ENCODE measurements around the gene EIF5A2. TPM values are rescaled to one million over a fixed set of nuclear protein-coding genes. Genes with fewer than 3 reads are reported as not detected.

EIF5A2 gene
- polyA plus RNA-seq, 1 donor from 2014 or later: 0.94 TPM

DNA sequence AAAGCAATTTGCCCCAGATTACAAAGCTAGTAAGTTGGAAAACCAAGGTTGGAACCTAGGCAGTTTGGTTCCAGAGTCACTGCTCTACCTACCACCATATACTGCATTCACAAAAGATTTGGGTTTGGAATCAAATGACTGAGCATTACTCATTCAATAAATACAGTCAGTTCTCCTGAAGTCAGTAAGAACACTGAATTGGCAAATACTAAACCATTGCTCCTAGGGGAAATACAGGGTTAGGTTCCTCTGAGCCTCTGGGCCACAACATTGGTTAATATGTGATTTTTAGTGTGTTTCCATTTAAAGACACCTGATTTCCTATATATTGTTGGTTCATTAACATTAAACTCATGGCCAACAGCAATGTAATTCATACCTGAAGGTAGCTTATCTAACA is 2.1 kb upstream of the EIF5A2 start:
- H3K9me2 ChIP-seq (ENCODE audit: insufficient read depth, low read length): no peaks in the 10 kb centered on the region
- no peak overlapping the region for H3K27ac ChIP-seq (ENCODE audit: low read length)
- H3K36me3 ChIP-seq (ENCODE audit: insufficient read depth, low read length): no peaks in the 10 kb centered on the region
- no peak overlapping the region for H2AFZ ChIP-seq (ENCODE audit: low read depth, low read length)
- no peaks in the 10 kb centered on the region for H4K20me1 ChIP-seq (ENCODE audit: insufficient read depth)
- TF ChIP-seq SMC3 (conservative IDR thresholded peaks at IDR 0.05; ENCODE audit: poor library complexity) (no peak), MXI1 (conservative IDR thresholded peaks at IDR 0.05; ENCODE audit: poor library complexity, severe bottlenecking) (no peak), EP300 (conservative IDR thresholded peaks at IDR 0.05; ENCODE audit: poor library complexity, severe bottlenecking) (no peak), RAD21 (conservative IDR thresholded peaks at IDR 0.05) (no peak), POLR2AphosphoS5 (IDR thresholded peaks at IDR 0.05) (no peak), EZH2 (IDR thresholded peaks at IDR 0.05; ENCODE audit: borderline replicate concordance, insufficient read depth, low read length, poor library complexity, severe bottlenecking) (no peak), TAF1 (IDR thresholded peaks at IDR 0.05; ENCODE audit: low read depth) (no peak)
- TF ChIP-seq, protein P1, sequence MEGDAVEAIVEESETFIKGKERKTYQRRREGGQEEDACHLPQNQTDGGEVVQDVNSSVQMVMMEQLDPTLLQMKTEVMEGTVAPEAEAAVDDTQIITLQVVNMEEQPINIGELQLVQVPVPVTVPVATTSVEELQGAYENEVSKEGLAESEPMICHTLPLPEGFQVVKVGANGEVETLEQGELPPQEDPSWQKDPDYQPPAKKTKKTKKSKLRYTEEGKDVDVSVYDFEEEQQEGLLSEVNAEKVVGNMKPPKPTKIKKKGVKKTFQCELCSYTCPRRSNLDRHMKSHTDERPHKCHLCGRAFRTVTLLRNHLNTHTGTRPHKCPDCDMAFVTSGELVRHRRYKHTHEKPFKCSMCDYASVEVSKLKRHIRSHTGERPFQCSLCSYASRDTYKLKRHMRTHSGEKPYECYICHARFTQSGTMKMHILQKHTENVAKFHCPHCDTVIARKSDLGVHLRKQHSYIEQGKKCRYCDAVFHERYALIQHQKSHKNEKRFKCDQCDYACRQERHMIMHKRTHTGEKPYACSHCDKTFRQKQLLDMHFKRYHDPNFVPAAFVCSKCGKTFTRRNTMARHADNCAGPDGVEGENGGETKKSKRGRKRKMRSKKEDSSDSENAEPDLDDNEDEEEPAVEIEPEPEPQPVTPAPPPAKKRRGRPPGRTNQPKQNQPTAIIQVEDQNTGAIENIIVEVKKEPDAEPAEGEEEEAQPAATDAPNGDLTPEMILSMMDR (IDR thresholded peaks at IDR 0.05; ENCODE audit: poor library complexity, severe bottlenecking): no peak
- TF ChIP-seq, protein P2, sequence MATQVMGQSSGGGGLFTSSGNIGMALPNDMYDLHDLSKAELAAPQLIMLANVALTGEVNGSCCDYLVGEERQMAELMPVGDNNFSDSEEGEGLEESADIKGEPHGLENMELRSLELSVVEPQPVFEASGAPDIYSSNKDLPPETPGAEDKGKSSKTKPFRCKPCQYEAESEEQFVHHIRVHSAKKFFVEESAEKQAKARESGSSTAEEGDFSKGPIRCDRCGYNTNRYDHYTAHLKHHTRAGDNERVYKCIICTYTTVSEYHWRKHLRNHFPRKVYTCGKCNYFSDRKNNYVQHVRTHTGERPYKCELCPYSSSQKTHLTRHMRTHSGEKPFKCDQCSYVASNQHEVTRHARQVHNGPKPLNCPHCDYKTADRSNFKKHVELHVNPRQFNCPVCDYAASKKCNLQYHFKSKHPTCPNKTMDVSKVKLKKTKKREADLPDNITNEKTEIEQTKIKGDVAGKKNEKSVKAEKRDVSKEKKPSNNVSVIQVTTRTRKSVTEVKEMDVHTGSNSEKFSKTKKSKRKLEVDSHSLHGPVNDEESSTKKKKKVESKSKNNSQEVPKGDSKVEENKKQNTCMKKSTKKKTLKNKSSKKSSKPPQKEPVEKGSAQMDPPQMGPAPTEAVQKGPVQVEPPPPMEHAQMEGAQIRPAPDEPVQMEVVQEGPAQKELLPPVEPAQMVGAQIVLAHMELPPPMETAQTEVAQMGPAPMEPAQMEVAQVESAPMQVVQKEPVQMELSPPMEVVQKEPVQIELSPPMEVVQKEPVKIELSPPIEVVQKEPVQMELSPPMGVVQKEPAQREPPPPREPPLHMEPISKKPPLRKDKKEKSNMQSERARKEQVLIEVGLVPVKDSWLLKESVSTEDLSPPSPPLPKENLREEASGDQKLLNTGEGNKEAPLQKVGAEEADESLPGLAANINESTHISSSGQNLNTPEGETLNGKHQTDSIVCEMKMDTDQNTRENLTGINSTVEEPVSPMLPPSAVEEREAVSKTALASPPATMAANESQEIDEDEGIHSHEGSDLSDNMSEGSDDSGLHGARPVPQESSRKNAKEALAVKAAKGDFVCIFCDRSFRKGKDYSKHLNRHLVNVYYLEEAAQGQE (IDR thresholded peaks at IDR 0.05; ENCODE audit: borderline replicate concordance): no peak
- H3F3A ChIP-seq (ENCODE audit: insufficient read depth, low read length, poor library complexity, severe bottlenecking): no peaks in the 10 kb centered on the region
- H3K9me3 ChIP-seq (ENCODE audit: low read length): peaks cover 4% of the 10 kb centered on the region
- H3K4me3 ChIP-seq (ENCODE audit: low read length): no peak overlapping the region
- H3K79me2 ChIP-seq (replicated peaks; ENCODE audit: insufficient read depth, low read length): no peaks in the 10 kb centered on the region
- no peak overlapping the region for H3K4me2 ChIP-seq (ENCODE audit: low read length)
- H3K27me3 ChIP-seq (ENCODE audit: insufficient read depth, low read depth, low read length): peaks cover 11% of the 10 kb centered on the region
- no peak overlapping the region for H3K9ac ChIP-seq (ENCODE audit: low read length)

DNA sequence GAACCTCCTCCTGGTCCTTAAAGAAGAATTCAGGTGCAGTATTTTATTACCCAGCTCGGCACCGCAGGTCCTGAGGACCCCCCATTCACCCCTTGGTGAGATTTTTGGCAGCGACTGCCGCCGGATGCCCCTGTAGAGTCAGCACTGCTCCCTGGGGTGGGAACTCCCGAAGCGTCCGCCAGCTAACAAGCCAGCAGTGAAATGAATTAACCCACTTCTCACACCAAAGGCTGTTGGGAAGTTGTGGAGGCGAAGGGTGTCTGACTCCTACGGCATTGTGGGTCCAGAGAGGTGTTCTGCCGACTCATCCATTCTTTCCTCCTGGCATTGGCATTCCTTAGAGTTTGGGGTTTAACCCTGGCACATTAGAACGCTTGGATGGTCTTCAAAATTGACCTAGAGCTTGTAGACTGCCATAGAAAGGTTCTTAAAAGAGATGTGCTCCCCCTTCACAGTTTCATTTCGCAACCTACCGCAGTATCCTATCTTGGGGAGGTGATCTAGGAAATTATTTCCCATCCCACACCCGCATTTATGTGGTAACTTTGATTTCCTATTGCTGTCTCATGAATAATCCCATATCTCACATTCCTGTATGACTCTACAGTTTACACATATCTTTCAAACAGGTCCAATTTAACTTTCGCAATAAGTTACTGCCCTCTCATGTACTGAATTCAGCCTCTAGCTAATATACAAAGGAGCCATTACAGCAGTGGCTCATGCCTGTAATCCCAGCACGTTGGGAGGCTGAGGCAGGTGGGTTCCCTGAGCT is 879 bp upstream of the EIF5A2 start:
- no peak overlapping the region for H2AFZ ChIP-seq (ENCODE audit: low read depth, low read length)
- TF ChIP-seq POLR2AphosphoS5 (IDR thresholded peaks at IDR 0.05): no peak
- TF ChIP-seq EP300 (conservative IDR thresholded peaks at IDR 0.05; ENCODE audit: poor library complexity, severe bottlenecking): no peak
- no peak for TF ChIP-seq SMC3 (conservative IDR thresholded peaks at IDR 0.05; ENCODE audit: poor library complexity)
- TF ChIP-seq, protein P1 (IDR thresholded peaks at IDR 0.05; ENCODE audit: poor library complexity, severe bottlenecking): no peak
- TF ChIP-seq RAD21 (conservative IDR thresholded peaks at IDR 0.05): no peak
- TF ChIP-seq, protein P2 (IDR thresholded peaks at IDR 0.05; ENCODE audit: borderline replicate concordance): no peak
- no peak for TF ChIP-seq EZH2 (IDR thresholded peaks at IDR 0.05; ENCODE audit: borderline replicate concordance, insufficient read depth, low read length, poor library complexity, severe bottlenecking)
- no peak for TF ChIP-seq MXI1 (conservative IDR thresholded peaks at IDR 0.05; ENCODE audit: poor library complexity, severe bottlenecking)
- TF ChIP-seq TAF1 (IDR thresholded peaks at IDR 0.05; ENCODE audit: low read depth): no peak
- no peak overlapping the region for H3K4me2 ChIP-seq (ENCODE audit: low read length)

More for the DNA sequence above, 879 bp upstream of the EIF5A2 start:
- Histone ChIP-seq H3K9ac (ENCODE audit: low read length) (no peak overlapping the region), H4K20me1 (ENCODE audit: insufficient read depth) (no peaks in the 10 kb centered on the region), H3K9me2 (ENCODE audit: insufficient read depth, low read length) (no peaks in the 10 kb centered on the region), H3F3A (ENCODE audit: insufficient read depth, low read length, poor library complexity, severe bottlenecking) (no peaks in the 10 kb centered on the region), H3K4me3 (ENCODE audit: low read length) (peak overlapping the region; percentile 84), H3K36me3 (ENCODE audit: insufficient read depth, low read length) (no peaks in the 10 kb centered on the region), H3K79me2 (replicated peaks; ENCODE audit: insufficient read depth, low read length) (no peaks in the 10 kb centered on the region), H3K27ac (ENCODE audit: low read length) (no peak overlapping the region), H3K9me3 (ENCODE audit: low read length) (peaks cover 4% of the 10 kb centered on the region), H3K27me3 (ENCODE audit: insufficient read depth, low read depth, low read length) (peaks cover 11% of the 10 kb centered on the region)
